CD4-positive, alpha-beta T cell treated with Interleukin-4 for 1 hour (primary cell): ENCODE measurements around the gene IFI27L1.

Source experiments
- DNase-seq, 2 donors: peaks; one replicate each; pipeline ENCODE4 v3.0.0-alpha.2; 2020 to 2022

IFI27L1 gene, protein sequence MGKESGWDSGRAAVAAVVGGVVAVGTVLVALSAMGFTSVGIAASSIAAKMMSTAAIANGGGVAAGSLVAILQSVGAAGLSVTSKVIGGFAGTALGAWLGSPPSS

DNA sequence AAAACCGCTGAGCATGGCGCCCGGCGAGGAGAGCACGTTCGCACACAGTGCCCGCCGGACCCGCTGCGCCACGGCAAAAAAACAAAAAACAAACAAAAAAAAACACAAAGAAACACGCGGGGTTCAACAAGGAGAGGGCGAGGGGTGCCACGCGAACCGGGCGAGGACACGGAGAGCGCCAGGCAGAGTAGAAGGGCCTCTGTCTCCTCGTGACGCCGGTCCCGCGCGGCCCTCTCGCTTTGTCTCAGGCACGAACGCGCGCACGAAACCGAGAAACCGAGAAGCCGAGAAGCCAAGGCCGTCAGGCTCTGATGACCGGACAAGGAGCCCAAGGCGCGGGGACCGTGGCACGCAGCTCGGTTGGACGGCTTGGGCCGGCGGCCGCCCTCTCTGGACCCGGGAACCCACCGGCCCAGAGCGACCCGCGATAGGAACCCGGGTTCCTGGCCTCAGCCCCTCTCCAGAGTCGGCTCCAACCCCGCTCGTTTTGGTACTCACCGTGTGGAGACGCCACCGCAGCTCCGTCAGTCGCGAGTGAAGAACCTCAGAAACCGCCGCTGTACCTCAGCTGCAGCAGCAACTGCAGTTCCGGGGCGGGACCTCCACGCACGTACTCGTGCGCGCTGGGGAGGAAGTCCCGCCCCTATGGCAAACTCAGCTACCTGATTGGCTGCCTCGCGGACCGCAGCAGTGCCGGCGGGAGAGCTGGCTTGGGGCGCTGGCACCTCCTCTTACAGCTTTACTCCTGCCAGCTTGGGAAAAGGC lies at the start of gene IFI27L1, which contains the start of gene DDX24:
Gene IFI27L1, plus strand, starts transcription at position 690 of the 765 bp plus-strand sequence. CDS start 15,628 bp downstream, outside the sequence.
Gene DDX24, minus strand, starts transcription at position 582 of the 765 bp plus-strand sequence. CDS start 1,460 bp downstream, outside the sequence.
- DNase-seq: peak; percentile 97

DNA sequence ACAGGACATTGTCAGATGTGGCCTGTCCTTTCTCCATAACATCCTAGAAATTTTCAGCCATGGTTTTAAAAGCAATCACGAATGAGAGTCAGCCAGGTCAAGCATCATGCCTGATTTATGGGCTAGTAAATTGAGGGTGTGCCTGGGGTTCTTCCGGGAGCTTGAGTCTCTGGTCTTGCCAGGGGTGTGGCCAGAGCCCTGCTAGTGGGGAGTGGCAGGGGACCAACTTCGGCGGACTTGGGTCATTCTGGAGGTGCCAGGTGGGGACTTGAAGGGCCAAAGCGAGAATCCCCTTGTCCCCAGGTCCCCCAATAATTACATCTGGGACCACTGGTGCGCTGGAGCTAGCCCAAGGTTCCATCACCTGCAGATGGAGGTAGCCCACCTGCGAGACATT lies 49.2 kb upstream of the IFI27L1 start:
- no peak for DNase-seq

DNA sequence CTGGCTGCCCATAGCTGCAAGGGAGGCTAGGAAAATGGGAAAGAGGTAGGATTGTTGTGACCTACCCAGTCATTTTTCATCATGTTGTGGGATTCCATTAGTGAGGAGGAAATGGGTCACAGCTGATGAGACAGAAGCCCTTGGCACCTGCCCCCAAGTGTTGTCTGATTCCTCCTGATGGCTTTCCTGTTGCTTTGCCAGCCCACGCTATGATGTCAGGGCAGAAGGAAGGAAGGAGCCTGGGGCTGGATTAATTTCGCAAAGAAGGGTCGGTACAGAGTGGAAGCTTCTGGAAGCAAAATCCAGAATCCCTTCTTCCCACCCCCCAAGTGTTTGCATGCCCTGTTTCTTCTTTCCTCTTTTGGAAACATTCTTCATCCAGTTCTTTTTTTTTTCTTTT lies 46.2 kb upstream of the IFI27L1 start:
- no peak for DNase-seq

DNA sequence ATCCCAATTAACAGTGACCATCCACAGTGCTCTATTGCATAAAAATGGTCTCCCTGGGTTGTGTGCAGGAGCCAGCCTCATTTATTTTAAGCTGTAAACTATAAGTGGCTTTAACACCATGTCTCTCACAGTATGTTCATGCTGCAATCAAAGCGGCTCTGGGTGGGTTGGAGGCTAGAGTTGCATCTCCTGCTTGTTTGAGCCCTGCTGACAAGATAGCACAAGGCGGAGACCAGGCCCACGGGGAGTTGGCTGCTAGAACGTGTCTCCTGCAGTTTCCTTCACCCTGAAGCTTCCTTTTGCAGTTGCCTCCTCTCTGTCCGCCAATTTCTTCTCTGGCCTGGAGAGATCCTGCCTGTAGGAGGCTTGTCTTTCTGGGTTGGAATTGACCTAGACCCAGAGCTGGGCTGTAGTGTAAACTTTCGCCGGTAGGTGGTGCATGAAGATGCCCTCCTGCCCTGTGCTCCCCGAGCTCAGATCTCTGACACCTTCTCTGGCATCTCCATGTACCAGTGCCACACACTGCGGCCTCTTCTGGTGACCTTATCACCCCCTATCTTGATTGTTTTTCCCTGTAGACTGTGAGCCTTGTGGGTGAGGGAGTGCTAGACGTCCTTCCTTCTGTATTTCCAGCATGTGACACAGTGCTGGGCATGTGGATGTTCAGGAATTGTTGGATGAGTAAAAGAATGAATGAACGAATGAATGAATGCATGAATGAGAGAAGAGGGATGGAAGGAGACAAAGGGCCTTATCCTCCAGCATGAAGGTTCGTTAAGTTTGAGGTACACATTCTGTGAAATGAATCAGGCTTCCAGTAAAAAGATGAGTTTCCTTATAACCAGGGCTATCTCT lies 44.6 kb upstream of the IFI27L1 start:
- DNase-seq: peak; percentile 75 to 76

DNA sequence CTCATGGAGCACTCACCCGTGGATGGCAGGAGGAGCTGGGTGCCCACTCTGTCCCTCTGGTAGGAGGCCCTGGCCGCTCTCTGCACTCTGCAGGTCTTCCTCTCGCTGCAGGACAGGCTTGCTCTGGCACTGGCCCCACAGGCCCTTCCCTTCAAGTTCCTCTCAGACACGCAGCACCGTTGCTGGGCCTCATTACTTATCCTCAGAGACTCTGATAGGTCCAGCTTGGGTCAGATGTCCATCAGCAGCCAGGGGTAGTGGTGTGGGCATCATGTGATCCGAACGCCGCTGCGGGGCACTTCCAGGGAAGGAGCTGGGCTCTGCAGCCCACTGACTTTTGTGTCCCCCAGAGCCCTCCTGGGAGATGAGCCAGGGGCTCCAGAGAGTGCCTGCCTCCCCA lies 43.2 kb upstream of the IFI27L1 start:
- no peak for DNase-seq

DNA sequence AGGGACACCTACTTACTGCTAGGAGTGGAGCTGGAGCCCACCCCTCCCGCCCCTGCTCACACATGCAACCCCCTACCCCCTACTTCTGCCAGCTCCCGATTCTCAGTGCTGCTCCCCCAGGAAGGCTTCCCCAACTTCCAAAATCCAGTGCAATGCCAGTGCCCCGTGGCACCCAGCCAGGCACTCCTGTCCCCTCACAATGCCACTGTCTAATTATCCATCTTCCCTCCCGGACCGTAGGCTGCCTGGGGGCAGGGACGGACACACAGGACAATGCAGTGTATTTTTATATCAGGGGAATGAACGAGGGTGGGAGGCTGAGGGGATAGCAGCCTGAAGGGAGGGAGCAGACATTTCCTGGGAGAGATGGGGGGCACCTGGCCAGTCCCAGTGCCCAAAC lies 42.6 kb upstream of the IFI27L1 start:
- no peak for DNase-seq

DNA sequence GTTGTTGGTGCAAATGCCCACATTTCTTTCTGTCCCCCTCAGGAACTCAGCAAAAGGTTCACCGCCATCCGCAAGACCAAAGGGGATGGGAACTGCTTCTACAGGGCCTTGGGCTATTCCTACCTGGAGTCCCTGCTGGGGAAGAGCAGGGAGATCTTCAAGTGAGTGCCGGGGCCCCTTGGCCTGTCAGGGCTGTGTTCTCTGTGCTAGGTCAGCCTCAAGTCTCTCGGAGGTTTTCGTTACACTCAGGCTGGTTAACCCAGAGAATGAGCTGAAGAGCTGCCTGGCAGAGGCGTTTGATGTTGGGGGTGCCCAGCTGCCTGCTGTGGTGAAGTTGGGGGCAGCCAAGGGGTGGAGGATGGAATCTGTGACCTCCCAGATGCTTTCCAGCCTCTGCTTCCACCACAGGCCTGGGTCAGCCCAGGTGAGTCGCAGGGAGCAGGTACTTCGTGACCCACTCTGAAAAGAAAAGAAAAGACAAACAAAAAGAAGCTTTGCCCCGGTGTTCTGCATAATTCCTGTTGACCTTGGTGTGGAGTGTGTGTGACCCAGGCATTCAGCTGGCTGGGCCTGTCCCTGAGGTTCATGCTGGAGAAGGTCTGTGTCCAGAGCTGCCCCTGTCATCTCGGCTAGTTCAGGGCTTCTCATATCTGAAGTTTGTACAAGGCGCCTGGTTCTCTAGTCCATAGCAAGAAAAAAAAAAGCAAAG lies 42.0 kb upstream of the IFI27L1 start:
- no peak for DNase-seq

DNA sequence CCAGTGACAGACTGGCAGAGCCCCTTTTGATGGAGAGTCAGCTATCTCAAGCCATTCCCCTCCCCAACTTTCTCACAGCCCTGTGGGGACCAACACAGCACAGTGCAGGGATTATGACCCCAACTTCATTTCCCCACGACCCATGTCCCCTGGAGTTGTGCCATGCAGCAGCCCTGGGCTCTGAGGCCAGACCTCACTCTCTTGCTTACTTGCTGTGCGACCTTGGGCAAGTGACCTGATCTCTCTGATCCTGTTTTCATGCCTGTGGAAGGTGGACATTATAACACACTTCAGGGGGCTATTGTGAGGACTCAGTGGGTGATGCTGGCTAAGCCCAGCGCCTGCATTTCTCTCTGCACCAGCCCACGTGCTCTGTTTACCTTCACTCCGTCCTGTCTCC lies 40.9 kb upstream of the IFI27L1 start:
- no peak for DNase-seq

DNA sequence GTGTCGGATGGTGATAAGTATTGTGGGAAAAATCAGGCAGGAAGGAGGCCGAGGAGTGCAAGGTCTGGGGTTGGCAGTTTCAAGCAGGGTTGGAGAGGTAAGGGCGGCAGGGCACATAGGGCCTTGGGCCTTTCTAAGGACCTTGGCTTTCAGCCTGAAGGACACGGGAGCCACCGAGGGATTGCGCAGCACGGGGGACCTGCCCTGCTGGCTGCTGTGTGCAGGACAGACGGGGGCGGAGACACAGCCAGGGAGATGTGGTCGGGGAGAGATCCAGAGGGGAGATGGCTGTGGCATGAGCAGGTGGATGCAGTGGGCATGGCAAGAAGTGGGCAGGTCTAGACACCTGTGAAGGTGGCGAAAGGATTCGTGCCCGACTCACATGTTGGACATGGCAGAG lies 40.3 kb upstream of the IFI27L1 start:
- DNase-seq: no peak

DNA sequence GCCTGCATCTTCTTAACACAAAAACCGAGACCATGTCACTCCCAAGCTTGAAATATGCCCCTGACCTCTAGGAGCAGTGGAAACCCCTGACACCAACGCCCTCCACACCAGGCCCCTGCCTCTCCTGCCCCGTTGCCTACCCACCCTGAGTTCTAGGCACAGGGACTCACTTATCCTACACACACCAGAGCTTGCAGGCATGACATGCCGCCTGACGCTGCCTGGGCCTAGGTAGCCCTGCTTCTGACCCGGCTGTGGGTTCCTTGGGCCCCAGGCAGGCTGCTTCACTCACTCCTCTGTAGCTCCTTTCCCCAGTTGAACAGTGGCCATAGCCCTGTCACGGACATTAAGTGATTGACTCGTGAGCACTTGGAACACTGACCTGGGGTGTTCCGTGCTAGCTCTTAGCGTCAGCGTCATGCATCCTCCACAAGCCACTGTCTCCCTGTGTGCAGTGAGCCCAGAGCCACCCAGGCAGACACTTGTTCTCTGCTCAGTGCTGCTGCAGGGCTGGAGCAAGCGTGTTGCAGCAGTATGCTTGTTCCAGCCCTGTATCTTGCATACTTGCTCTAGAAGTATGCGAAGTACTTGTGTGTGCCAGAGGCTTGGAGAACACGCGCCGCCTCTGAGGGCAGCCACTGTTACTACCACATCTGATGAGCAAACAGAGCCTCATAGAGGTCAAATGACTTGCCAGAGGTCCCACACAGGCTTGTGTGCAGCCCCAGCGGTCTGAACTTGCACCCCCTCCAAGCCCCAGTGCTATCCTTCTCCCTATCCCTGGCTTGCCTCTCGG lies 39.4 kb upstream of the IFI27L1 start:
- DNase-seq: no peak

DNA sequence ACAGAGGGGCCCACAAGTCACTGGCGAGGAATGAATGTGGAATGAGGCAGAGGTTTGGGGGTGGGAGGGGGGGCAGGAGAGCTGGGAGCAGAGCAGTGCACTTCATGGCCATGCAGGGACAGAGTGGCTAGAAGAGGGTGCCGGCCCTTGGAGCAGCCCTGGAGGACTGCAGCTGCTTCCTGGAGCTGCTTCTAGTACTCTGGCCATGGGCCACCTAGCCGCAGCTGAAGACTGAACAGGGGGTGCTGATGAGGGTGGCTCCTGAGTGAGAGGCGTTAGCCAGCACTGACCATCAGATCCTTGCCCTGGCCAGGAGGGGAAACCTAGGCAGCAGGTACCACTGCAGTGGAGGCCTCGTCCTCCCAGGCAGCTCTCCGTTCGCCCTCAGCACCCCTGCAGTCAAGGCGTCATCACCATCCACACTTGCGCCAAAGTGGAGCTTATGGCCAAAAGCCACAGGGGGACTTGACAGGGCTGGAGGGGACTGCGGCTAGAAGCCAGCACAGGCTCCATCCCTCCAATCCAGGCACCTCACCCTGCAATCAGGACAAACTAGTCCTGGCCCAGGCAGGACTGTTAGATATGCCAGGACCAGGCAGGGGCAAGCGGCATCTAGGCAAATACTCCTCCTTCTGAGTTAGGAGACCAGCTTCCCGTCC lies 38.5 kb upstream of the IFI27L1 start:
- no peak for DNase-seq

DNA sequence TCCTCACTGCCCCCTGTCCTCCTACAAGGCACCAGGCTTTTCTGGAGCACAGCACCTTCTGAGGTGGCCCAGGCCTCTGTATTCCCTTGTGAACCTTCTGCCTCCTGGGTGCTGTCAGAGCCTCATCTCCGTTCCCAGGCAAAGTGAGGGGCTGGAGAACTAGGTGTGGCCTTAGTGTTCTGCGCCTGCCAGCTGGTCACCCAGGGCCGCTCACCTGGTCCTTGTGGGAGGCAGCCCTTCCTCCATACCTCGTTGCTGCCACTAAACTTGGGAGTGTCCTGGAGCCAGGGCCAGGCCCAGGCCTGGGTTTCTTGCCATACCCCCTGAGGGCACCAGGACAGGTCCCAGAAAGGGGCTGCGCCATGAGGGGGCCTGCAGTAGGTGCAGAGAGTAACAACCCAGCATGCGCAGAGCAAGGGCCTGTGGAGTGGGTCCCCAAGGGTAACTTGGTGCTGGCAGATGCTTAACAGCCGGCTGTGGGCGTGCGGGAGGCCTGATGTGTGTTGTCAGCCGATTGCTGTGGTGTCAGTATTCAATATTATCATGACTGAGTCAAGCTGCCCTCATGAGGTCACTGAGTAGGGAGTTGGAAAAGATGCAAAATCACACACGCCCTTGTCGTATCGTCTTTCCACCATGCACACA lies 37.9 kb upstream of the IFI27L1 start:
- DNase-seq: no peak

DNA sequence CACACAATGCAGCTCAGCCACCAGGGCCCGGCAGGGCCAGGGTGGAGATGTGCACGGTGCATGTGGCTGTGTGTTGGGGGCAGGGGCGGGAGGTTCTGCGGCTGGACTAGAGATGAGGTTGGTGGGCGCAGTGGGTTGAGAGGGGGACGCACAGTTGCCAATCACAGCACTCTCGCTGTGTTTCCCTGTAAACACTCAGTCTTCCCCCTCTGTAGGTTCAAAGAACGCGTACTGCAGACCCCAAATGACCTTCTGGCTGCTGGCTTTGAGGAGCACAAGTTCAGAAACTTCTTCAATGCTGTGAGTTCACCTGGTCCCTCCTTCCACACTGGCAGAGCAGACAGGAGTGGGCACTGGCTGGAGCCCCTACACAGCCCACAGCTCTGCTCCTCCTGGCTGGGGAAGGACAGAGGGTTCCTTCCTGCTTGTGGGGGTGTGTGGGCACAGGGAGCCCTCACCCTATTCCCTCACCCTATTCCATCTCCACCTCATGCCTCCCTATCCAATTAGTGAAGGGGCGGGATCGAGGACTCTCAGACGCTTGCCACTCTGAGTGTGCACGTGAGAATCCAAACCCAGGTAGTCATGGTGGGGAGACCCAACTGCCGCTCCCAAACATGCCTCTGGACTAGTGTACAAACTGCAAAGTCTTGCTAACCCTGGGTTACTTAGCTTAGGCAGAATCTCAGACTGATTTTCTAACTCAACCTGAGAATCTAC lies 37.2 kb upstream of the IFI27L1 start:
- no peak for DNase-seq

DNA sequence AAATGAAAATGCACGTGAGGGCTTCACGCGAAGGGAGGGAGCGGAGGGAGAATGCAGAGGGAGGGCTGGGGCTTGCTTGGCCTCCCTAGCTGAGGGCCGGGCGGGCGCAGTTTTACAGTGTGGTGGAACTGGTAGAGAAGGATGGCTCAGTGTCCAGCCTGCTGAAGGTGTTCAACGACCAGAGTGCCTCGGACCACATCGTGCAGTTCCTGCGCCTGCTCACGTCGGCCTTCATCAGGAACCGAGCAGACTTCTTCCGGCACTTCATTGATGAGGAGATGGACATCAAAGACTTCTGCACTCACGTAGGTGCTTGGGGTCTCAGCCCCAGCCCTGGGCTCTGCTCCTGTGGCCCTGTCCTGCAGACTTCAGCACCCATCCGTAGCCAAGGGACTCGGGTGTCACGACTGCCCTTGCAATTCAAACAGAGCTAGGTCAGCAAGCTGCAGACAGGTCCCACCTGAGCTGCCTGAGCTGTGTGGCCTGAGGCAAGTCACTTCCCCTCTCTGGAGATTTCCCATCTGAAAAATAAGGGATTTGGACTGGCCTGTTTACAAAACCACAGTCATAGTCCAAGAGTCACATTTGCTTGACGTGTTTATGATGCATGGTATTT lies 36.5 kb upstream of the IFI27L1 start:
- no peak for DNase-seq

DNA sequence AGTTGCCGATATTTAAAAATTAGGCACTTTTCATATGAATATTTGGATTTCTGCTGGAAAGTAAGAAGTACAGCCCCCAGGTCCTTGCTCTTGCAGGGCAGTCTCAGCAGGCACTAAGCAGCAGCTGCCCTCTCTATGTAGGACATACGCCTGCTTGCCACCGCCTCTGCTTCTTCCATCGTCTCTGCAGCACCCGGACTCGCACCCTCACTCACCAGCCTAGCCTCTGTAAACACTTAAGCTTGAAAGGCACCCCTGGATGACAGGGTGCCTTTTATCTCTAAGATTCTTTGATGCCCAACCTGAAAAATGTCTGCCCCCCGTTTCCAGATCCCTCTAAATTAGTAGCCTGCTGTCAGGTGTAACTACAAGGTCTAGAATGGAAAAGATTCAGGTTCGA lies 36.0 kb upstream of the IFI27L1 start:
- no peak for DNase-seq

DNA sequence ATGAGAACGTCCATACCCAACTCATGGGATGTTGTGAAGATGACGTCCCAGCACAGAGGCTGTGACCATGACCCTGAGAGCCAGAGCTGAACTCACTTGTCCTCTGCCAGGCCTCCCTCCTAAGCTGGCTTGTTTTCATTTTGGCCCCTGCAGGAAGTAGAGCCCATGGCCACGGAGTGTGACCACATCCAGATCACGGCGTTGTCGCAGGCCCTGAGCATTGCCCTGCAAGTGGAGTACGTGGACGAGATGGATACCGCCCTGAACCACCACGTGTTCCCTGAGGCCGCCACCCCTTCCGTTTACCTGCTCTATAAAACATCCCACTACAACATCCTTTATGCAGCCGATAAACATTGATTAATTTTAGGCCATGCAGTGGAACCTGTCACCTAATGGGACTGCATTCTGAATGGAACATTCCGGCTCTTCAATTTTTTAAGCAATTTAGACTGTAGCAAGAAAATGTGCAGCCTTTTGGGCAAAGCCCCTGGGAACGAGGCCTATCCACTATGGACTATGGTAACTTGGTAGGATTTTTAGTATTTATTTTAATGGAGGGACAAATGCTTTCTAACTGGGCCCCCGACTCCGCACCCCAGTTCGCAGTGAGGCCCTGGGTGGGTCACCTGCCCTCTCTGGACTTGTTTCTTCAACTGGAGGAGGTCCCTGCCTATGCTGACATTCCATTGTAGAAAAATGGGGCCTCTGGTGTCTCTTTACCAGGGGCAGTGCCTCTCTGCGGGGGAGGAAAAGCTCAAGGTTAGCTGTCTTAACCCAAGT lies 35.4 kb upstream of the IFI27L1 start:
- peak in 1 of 2 donors; percentile 11 for DNase-seq

DNA sequence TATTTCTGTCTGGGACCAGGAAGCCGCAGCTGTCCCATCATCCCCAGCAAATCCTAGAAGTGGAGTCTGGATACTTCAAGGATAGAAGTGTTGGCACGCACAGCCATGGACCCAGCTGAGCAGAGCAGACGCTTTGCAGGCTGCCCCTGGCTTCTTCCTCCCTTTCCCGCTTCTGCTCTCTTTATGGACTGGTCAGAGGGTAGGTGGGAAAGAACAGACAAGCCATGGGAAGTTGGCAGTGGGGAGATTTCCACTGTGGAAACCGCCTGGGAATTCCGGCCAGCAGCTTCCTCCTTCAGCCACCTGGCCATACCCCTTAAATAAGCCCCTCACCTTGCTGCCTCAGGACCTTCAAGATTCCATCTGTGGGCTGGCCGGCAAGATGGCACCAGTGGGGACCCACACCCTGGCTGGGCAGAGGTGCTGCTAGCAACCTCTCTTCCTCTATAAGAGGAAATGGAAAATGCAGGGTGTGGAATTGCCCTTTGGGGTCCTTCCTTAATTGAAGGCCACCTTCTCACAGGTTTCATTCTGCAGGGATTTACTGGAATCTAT lies 34.3 kb upstream of the IFI27L1 start:
- peak in 1 of 2 donors; percentile 9 for DNase-seq

DNA sequence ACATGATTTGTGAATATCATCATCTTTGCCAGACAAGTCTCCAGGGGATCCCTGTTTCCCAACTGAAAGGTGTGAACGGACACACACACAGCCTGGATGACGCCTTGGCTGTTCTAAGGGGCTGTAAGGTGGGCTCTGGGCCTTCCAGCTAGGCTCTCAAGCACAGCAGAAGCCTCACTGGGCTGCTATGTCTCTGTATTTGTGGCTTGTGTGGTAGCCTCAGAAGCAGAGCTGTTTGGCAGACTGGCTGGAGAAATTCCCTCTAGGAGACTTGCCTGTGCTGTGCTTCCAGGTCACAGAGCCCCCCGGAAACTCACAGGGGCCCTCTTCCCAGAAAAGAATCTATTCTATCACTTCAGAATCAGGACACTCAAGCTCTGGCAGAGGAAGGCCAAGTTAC lies 33.5 kb upstream of the IFI27L1 start:
- DNase-seq: peak in 1 of 2 donors; percentile 7
